ENCODE results near the gene MARVELD1.
A peak's percentile ranks its signal among the peaks of the same experiment; 100 is the strongest.

The MARVELD1 gene

GRCh38 chr10:97713339-97713825 is at the start of gene MARVELD1:
TSS of gene MARVELD1 (plus strand) at chr10:97713730. CDS start at chr10:97713877, 147 bp downstream.
- peak within 1 kb of the TSS; percentile 73 for H3K4me3 ChIP-seq (replicated peaks; ENCODE audit: low read depth, low read length)
- DNase-seq (ENCODE audit: low read depth) = peak; percentile 85
- no peak for TF ChIP-seq CTCF (IDR thresholded peaks at IDR 0.05; ENCODE audit: low read length, missing control alignments)

GRCh38 chr10:97664282-97664850 is 49.2 kb upstream of the MARVELD1 start:
- no peak overlapping the region for H3K4me3 ChIP-seq (replicated peaks; ENCODE audit: low read depth, low read length)
- no peak for DNase-seq (ENCODE audit: low read depth)
- TF ChIP-seq CTCF (IDR thresholded peaks at IDR 0.05; ENCODE audit: low read length, missing control alignments) = no peak

GRCh38 chr10:97666992-97667391 is 46.5 kb upstream of the MARVELD1 start:
- no peak for DNase-seq (ENCODE audit: low read depth)
- no peak overlapping the region for H3K4me3 ChIP-seq (replicated peaks; ENCODE audit: low read depth, low read length)
- TF ChIP-seq CTCF (IDR thresholded peaks at IDR 0.05; ENCODE audit: low read length, missing control alignments) = no peak

- TF ChIP-seq CTCF (IDR thresholded peaks at IDR 0.05; ENCODE audit: low read length, missing control alignments) = no peak
- DNase-seq (ENCODE audit: low read depth) = no peak
- H3K4me3 ChIP-seq (replicated peaks; ENCODE audit: low read depth, low read length) = no peak overlapping the region
These were observed 46.1 kb upstream of the MARVELD1 start for GRCh38 chr10:97667463-97667862.

- no peak for TF ChIP-seq CTCF (IDR thresholded peaks at IDR 0.05; ENCODE audit: low read length, missing control alignments)
- no peak for DNase-seq (ENCODE audit: low read depth)
- H3K4me3 ChIP-seq (replicated peaks; ENCODE audit: low read depth, low read length) = no peak overlapping the region
These were observed 44.0 kb upstream of the MARVELD1 start for GRCh38 chr10:97669571-97669970.

GRCh38 chr10:97673736-97674525 is 39.6 kb upstream of the MARVELD1 start:
- TF ChIP-seq CTCF (IDR thresholded peaks at IDR 0.05; ENCODE audit: low read length, missing control alignments) = no peak
- H3K4me3 ChIP-seq (replicated peaks; ENCODE audit: low read depth, low read length) = no peak overlapping the region
- DNase-seq (ENCODE audit: low read depth) = peak; percentile 80
